Ovary (tissue), 9 donors: ENCODE measurements around the gene GON4L. TPM values are rescaled to one million over a fixed set of nuclear protein-coding genes. Genes with fewer than 3 reads are reported as not detected.
"Not testable (repeated sequence)": the region's sequence is repeated elsewhere in the genome, so short reads cannot be mapped to it uniquely, and the experiment has no call there.

Experiments
- DNase-seq, 5 donors: peaks; one replicate each; pipeline ENCODE4 v3.0.0-alpha.2; 2019 to 2020
- H3K27ac ChIP-seq, 2 donors: fragments of 200-600 bp; one replicate each; pipeline versions ENCODE4 v1.5.1 to v1.8.0; 2019 to 2022
- H3K27me3 ChIP-seq: fragments of 200-600 bp; one replicate; pipeline ENCODE4 v1.8.0; 2022
- H3K36me3 ChIP-seq: fragments of 200-600 bp; sonication (generic); one replicate; pipeline ENCODE4 v1.5.1; 2019
- H3K4me1 ChIP-seq: one replicate; pipeline ENCODE4 v1.8.1; 2013; ENCODE audit warnings: mild to moderate bottlenecking, moderate library complexity; ENCODE audit not compliant: insufficient read depth
- H3K4me3 ChIP-seq: fragments of 200-600 bp; sonication (generic); one replicate; pipeline ENCODE4 v1.5.1; 2017
- H3K9me3 ChIP-seq, 2 donors: fragments of 200-600 bp in 1 of 2; sonication (generic) in 1 of 2; one replicate each; pipeline versions ENCODE4 v1.5.1 to v1.8.1; 2013 to 2019; ENCODE audit warnings: mild to moderate bottlenecking in 1 of 2, moderate library complexity in 1 of 2
- EP300 ChIP-seq: sonication (generic); formaldehyde crosslinking; IDR thresholded peaks from one replicate; pipeline ENCODE4 v1.6.1; 2017; ENCODE audit warnings: antibody characterized with exemption
- POLR2A ChIP-seq: fragments of 450-650 bp; IDR thresholded peaks from one replicate; pipeline ENCODE4 v1.6.1; 2017; ENCODE audit warnings: antibody characterized with exemption, mild to moderate bottlenecking, moderate library complexity
- WGBS, 3 donors: extraction: QIAGEN DNeasy Blood & Tissue Kit in 1 of 3; methylation state at CpG; one replicate each; pipeline versions ENCODE4 v1.1.5 to v1.1.7; 2013 to 2017; 5-methylcytosine and 5-hydroxymethylcytosine counted together
- intact Hi-C, 4 donors: fragments of 100-400 bp; cut with DNase I; formaldehyde crosslinking; loops; one replicate each; pipeline versions ENCODE4 v1.11.0 to v1.15.1; 2022 to 2023
- polyA plus RNA-seq, 2 donors: library from polyadenylated mRNA; stranded (reverse); fragments of 200-250 nt in 1 of 2; fragments of 350-450 nt in 1 of 2; fragmentation: Illumina TruSeq in 1 of 2; extraction: RNeasy Lipid Tissue Mini Kit (QIAGEN cat#74804) in 1 of 2; gene quantifications; one replicate each; pipeline ENCODE4 v1.2.3, GENCODE V29; 2013 to 2014
- total RNA-seq, 7 donors: library from RNA; depleted of rRNA in 2 of 7; stranded (reverse); fragments of >200 nt in 2 of 7; fragmentation: NEBNext Ultra II Directional in 3 of 7; extraction: Animal tissue kit (Norgen Biotek cat#: 25700) in 3 of 7; gene quantifications; one replicate each; pipeline versions ENCODE4 v1.1.0 to v1.2.4, GENCODE V29; 2016 to 2023
- TF ChIP-seq, protein P1 (sequence below), 3 donors: fragments of 450-650 bp in 2 of 3; fragments of 200-600 bp in 1 of 3; IDR thresholded peaks; one replicate each; pipeline versions ENCODE4 v1.5.1 to v1.8.0; 2016 to 2022; ENCODE audit warnings: antibody characterized with exemption in 3 of 3, mild to moderate bottlenecking in 1 of 3
- donor health status: DM: no; HTN: no; CAD: no; lungs with moderate emphysema.
- donor health status: DM: no; HTN: no; CAD: no.
- donor health status: Bipolar disorder and iron deficiency.
- donor health status: DM: yes; HTN: yes; CAD: no.
- donor health status: DM: no; HTN: no; CAD: no.
- donor health status: DM: yes; HTN: yes; CAD: no.

Gene GON4L
- total and polyA plus RNA-seq, 9 donors, result 16.0 to 57.5 (median 39.5) TPM

- TF ChIP-seq POLR2A (no peak), EP300 (no peak)
- TF ChIP-seq, protein P1, sequence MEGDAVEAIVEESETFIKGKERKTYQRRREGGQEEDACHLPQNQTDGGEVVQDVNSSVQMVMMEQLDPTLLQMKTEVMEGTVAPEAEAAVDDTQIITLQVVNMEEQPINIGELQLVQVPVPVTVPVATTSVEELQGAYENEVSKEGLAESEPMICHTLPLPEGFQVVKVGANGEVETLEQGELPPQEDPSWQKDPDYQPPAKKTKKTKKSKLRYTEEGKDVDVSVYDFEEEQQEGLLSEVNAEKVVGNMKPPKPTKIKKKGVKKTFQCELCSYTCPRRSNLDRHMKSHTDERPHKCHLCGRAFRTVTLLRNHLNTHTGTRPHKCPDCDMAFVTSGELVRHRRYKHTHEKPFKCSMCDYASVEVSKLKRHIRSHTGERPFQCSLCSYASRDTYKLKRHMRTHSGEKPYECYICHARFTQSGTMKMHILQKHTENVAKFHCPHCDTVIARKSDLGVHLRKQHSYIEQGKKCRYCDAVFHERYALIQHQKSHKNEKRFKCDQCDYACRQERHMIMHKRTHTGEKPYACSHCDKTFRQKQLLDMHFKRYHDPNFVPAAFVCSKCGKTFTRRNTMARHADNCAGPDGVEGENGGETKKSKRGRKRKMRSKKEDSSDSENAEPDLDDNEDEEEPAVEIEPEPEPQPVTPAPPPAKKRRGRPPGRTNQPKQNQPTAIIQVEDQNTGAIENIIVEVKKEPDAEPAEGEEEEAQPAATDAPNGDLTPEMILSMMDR (IDR thresholded peaks at IDR 0.05), result no peak
- Histone ChIP-seq H3K9me3 (no peaks in the 10 kb centered on the region), H3K4me3 (no peak overlapping the region), H3K4me1 (no peaks in the 10 kb centered on the region), H3K27me3 (no peaks in the 10 kb centered on the region), H3K36me3 (no peaks in the 10 kb centered on the region), H3K27ac (no peak overlapping the region)
- no peak for DNase-seq
- 87 to 91% (median 90%) methylated on average over 4 of the region's 4 CpGs for WGBS, 3 donors
- intact Hi-C loops, result no loop called here
Observed at GRCh38 chr1:155776414-155776813, 80.6 kb downstream of the GON4L start.

DNA sequence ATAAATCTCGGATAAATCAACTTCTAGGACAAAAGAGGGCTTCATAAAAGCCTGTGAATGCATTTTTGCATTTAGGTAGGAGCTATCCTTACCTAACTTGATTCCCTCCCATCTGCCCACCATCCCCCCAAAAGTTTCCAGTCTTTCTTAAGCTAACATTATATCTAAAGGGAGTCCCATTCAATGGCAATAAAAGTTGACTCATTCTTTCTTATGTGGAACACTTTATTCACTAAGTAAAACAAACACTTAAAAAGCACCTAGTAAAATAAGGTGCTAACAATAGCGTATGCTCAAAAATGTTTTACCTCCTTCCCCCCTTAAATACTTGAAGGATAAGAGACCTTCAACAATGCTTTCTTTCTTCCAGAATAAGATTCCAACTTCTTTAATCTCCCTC lies 83.8 kb downstream of the GON4L start:
- TF ChIP-seq, protein P1 (IDR thresholded peaks at IDR 0.05), result no peak
- TF ChIP-seq EP300 (no peak), POLR2A (no peak)
- 86 to 87% (median 87%) methylated on average over 2 of the region's 2 CpGs for WGBS, 3 donors
- DNase-seq, result no peak
- no peaks in the 10 kb centered on the region for H3K36me3 ChIP-seq
- intact Hi-C loops, result no loop called here
- H3K27me3 ChIP-seq, result no peaks in the 10 kb centered on the region
- H3K9me3 ChIP-seq, result no peaks in the 10 kb centered on the region
- H3K27ac ChIP-seq, result no peak overlapping the region
- no peaks in the 10 kb centered on the region for H3K4me1 ChIP-seq
- no peak overlapping the region for H3K4me3 ChIP-seq

DNA sequence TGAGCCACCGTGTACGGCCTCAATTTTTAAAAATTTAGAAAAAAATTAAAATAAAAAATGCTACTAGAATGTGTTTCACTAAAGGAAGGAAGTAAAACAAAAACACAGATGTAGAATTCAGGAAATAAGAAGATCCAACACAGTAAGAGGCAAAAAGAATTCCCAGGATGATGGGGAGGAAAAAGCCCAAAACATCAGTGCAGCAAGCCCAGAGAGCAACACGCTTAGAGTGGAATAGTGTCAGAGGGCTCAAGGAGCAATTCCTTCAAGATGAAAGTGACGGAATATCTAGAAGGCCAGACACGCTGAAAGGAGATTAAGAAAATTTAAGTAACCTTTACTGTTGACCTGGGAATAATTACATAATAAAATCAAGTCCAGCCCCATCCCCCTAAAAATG lies 87.8 kb downstream of the GON4L start:
- no peaks in the 10 kb centered on the region for H3K4me1 ChIP-seq
- H3K9me3 ChIP-seq, result no peaks in the 10 kb centered on the region
- H3K4me3 ChIP-seq, result no peak overlapping the region
- no peak for TF ChIP-seq EP300
- TF ChIP-seq, protein P1 (IDR thresholded peaks at IDR 0.05), result no peak
- no peak for DNase-seq
- no peaks in the 10 kb centered on the region for H3K36me3 ChIP-seq
- WGBS, 3 donors, result 79 to 89% (median 88%) methylated on average over 5 of the region's 5 CpGs
- no peak overlapping the region for H3K27ac ChIP-seq
- intact Hi-C loops, result no loop called here
- H3K27me3 ChIP-seq, result no peaks in the 10 kb centered on the region

- DNase-seq, H3K4me3 ChIP-seq, H3K9me3 ChIP-seq, H3K27me3 ChIP-seq, intact Hi-C loops, H3K36me3 ChIP-seq, H3K4me1 ChIP-seq, H3K27ac ChIP-seq: not testable (repeated sequence)
- 78 to 90% (median 90%) methylated on average over 3 to 5 of the region's 5 CpGs for WGBS, 3 donors
Observed at GRCh38 chr1:155767399-155767989, 89.5 kb downstream of the GON4L start.

GRCh38 chr1:155763989-155764388 lies 93.0 kb downstream of the GON4L start:
- intact Hi-C loops, H3K9me3 ChIP-seq, H3K27me3 ChIP-seq, H3K36me3 ChIP-seq, DNase-seq, H3K4me3 ChIP-seq, H3K4me1 ChIP-seq, H3K27ac ChIP-seq: not testable (repeated sequence)
- 93 to 95% (median 95%) methylated on average over 7 of the region's 7 CpGs for WGBS, 3 donors

GRCh38 chr1:155763090-155763815 lies 93.8 kb downstream of the GON4L start:
- H3K4me3 ChIP-seq, H3K27ac ChIP-seq, H3K9me3 ChIP-seq, intact Hi-C loops, H3K27me3 ChIP-seq, H3K36me3 ChIP-seq, H3K4me1 ChIP-seq: not testable (repeated sequence)
- DNase-seq, result peak in 1 of 5 donors; percentile 41
- WGBS, 3 donors, result 86 to 93% (median 87%) methylated on average over 6 of the region's 6 CpGs
